ENCODE measurements around the gene KANTR. TPM values are rescaled to one million over a fixed set of nuclear protein-coding genes. Genes with fewer than 3 reads are reported as not detected.

Gene KANTR
- total and polyA plus RNA-seq, 12 donors: 3.6 to 27.8 (median 9.3) TPM

DNA sequence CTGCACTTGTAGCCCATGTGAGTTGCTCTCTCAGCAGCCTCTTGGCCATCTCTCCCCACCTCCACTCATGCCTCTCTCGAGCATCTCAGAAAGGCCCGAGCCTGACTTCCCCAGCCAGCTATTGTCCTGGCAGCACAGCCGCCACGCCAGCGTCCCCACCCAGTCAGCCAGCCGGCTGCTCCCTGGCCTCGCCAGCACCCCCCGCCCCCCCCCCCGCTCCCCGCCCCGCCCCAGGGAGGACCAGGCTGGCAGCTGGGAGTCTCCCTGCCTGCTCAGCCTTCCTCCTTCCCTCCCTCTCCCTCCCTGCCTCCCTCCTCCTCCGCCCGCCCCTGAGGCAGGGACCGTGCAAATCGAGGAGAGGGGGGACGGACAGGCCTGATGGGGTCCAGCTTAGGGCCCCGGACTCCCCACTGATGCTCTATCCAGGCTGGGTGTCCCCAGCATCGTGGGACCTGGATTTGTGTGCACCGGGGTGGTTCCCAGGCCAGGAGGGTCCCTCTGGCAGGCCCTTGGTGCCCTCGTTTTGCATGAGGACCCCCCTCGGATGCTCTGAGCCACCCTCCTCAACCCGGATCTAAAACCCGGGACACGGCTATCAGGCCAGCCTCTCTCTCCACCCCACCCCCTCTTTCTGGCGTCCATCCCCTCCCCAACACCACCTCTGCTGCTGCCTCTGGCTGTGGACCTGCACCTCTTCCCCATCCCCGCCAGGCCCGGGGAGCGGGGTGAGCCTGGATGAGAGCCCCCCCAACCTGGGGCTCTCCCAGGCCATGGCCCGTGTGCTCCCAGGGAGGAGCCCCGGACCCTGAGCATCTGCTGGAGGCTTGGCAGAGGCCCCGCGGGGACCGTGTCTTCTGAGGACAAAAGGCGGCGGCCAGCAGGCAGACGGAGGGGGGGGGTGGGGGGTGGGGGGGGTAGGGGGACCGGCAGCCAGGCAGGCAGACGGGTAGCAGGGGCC lies 45.5 kb upstream of the KANTR start, which contains the start of gene GPR173:
TSS of gene GPR173 (plus strand) at position 621 of the 958 bp plus-strand sequence. CDS start 27,833 bp downstream, outside the sequence.
- TF ChIP-seq CTCF (IDR thresholded peaks at IDR 0.05) (no peak), POLR2A (IDR thresholded peaks at IDR 0.05) (no peak)
- intact Hi-C loops (cut with DNase I): no loop called here
- peak; percentile 7 to 59 (median 35) for DNase-seq
- H3K36me3 ChIP-seq (replicated peaks in 1 of 2): no peaks in the 10 kb centered on the region
- no peaks in the 10 kb centered on the region for H3K9me3 ChIP-seq (replicated peaks in 1 of 3)
- 2 to 27% (median 3%) methylated on average over 9 to 32 of the region's 38 CpGs for WGBS, 4 donors
- H3K27ac ChIP-seq: no peak within 1 kb of the TSS
- H3K4me3 ChIP-seq: peak within 1 kb of the TSS in 1 of 4 donors; percentile 50
- H3K4me1 ChIP-seq (replicated peaks in 1 of 2): no peaks in the 10 kb centered on the region
- H3K27me3 ChIP-seq: peaks cover 4% of the 10 kb centered on the region

DNA sequence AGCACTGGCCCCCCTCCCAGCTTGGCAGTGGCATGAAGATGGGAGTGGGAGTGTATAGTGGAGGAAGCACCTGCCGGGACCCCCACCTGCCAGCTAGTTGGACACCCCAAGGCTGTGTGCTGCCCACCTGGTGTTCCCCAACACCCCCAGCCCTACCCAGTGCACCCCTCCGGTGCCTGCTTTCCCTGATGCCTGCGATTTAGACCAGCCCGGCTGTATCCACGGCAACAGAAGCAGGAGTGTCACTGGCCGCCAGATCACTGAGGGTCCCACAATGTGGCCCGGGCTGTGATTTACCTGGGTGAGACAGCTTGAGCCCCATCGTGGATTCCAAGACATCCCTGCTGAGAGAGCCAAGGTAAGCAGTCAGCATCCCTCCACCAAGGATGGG lies 44.8 kb upstream of the KANTR start:
- 16 to 44% (median 17%) methylated on average over 1 to 8 of the region's 8 CpGs; no CpG with 5 or more reads in 1 of the 4 donors for WGBS, 4 donors
- peak overlapping the region in 1 of 4 donors; percentile 50 for H3K4me3 ChIP-seq
- no peaks in the 10 kb centered on the region for H3K36me3 ChIP-seq (replicated peaks in 1 of 2)
- TF ChIP-seq POLR2A (IDR thresholded peaks at IDR 0.05): no peak
- no peak for TF ChIP-seq CTCF (IDR thresholded peaks at IDR 0.05)
- H3K27me3 ChIP-seq: no peaks in the 10 kb centered on the region
- intact Hi-C loops (cut with DNase I): no loop called here
- no peaks in the 10 kb centered on the region for H3K4me1 ChIP-seq (replicated peaks in 1 of 2)
- no peak for DNase-seq
- no peaks in the 10 kb centered on the region for H3K9me3 ChIP-seq (replicated peaks in 1 of 3)
- no peak overlapping the region for H3K27ac ChIP-seq

DNA sequence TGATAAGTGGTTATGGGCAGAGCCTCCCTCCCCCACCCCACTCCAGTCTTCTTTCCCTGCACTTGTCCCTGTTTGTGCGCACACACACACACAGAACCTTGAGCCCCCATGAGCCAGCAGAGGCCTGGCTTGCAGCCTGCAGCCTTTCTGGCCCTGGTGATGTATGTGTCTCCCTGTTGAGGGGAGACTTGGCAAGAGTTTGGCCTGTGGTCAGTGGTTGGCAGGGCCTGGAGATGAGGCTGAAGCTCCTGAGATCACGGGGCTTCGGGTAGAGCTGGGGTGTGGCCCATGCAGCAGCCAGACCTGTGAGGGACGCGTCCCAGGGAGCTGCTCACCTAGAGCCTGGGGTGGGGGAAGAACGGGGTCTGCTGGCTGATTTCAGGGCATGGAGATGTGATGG lies 43.1 kb upstream of the KANTR start:
- 79 to 92% (median 85%) methylated on average over 6 of the region's 6 CpGs for WGBS, 4 donors

More for the DNA sequence above, 43.1 kb upstream of the KANTR start:
- DNase-seq: no peak
- intact Hi-C loops (cut with DNase I): no loop called here
- Histone ChIP-seq H3K27me3 (no peaks in the 10 kb centered on the region), H3K27ac (no peak overlapping the region), H3K4me3 (no peak overlapping the region), H3K4me1 (replicated peaks in 1 of 2) (no peaks in the 10 kb centered on the region), H3K36me3 (replicated peaks in 1 of 2) (no peaks in the 10 kb centered on the region), H3K9me3 (replicated peaks in 1 of 3) (no peaks in the 10 kb centered on the region)
- TF ChIP-seq CTCF (IDR thresholded peaks at IDR 0.05) (no peak), POLR2A (IDR thresholded peaks at IDR 0.05) (no peak)
